HG03108 (cell line): Measurements from ENCODE around the gene AQP12B.

Experiments used
- ATAC-seq: cut with Tn5 transposase; IDR thresholded peaks from one replicate; pipeline ENCODE4 v1.9.1; 2021; ENCODE audit warnings: moderate library complexity; ENCODE audit not compliant: unreplicated experiment

Gene AQP12B

GRCh38 chr2:240717681-240718581, 35.2 kb upstream of the AQP12B start:
- no peak for ATAC-seq

- no peak for ATAC-seq
Measured at GRCh38 chr2:240717181-240717641, 34.5 kb upstream of the AQP12B start.

GRCh38 chr2:240716130-240716798, 33.6 kb upstream of the AQP12B start:
- ATAC-seq, result no peak

- ATAC-seq, result no peak
Measured at GRCh38 chr2:240714747-240715725, 32.4 kb upstream of the AQP12B start.

- no peak for ATAC-seq
Measured at GRCh38 chr2:240713928-240714746, 31.5 kb upstream of the AQP12B start.

GRCh38 chr2:240713071-240713927, 30.6 kb upstream of the AQP12B start:
- ATAC-seq, result no peak

GRCh38 chr2:240712121-240712520, 29.4 kb upstream of the AQP12B start:
- no peak for ATAC-seq

- ATAC-seq, result no peak
Measured at GRCh38 chr2:240711701-240712100, 29.0 kb upstream of the AQP12B start.

GRCh38 chr2:240711296-240711695, 28.6 kb upstream of the AQP12B start:
- ATAC-seq, result no peak

GRCh38 chr2:240708457-240708856, 25.8 kb upstream of the AQP12B start:
- ATAC-seq, result no peak

- no peak for ATAC-seq
Measured at GRCh38 chr2:240707821-240708220, 25.1 kb upstream of the AQP12B start.

GRCh38 chr2:240707043-240707756, 24.5 kb upstream of the AQP12B start:
- ATAC-seq, result no peak

- ATAC-seq, result no peak
Measured at GRCh38 chr2:240705204-240705791, 22.6 kb upstream of the AQP12B start.

GRCh38 chr2:240704651-240705050, 22.0 kb upstream of the AQP12B start:
- ATAC-seq, result no peak

- no peak for ATAC-seq
Measured at GRCh38 chr2:240703417-240704341, 21.0 kb upstream of the AQP12B start.

GRCh38 chr2:240702640-240703011, 19.9 kb upstream of the AQP12B start:
- ATAC-seq, result no peak
